ENCODE measurements around the gene RPN2. TPM values are rescaled to one million over a fixed set of nuclear protein-coding genes. Genes with fewer than 3 reads are reported as not detected.
A peak's percentile ranks its signal among the peaks of the same experiment; 100 is the strongest.

The RPN2 gene
- total and polyA plus RNA-seq, 7 donors, result 66.4 to 131 (median 94.9) TPM

- H3K9me3 ChIP-seq, result no peaks in the 10 kb centered on the region
- no peak for TF ChIP-seq CTCF (IDR thresholded peaks at IDR 0.05)
- ATAC-seq (no peak), DNase-seq (no peak)
- peak overlapping the region; percentile 97 for H3K27ac ChIP-seq
- H3K36me3 ChIP-seq (ENCODE audit: insufficient read depth in 1 of 2, low read depth in 1 of 2), result no peaks in the 10 kb centered on the region
- no peaks in the 10 kb centered on the region for H3K27me3 ChIP-seq (ENCODE audit: insufficient read depth in 3 of 3, low read length in 2 of 3)
- H3K4me1 ChIP-seq, result peaks cover 27% of the 10 kb centered on the region
- intact Hi-C loops (cut with DNase I), result no loop called here
- 58 to 66% (median 61%) methylated on average over 21 of the region's 21 CpGs for WGBS, 3 donors
- peak overlapping the region; percentile 94 for H3K4me3 ChIP-seq
Measured at GRCh38 chr20:37290158-37290810, 111.2 kb downstream of the RPN2 start.

Other genes with a start within 250 kb of the RPN2 start
- gene SAMHD1, start 227.6 kb upstream of the RPN2 start, total RNA-seq, result 10 to 100 TPM; 18.2 to 36.4 (median 27.2) TPM
- gene SAMHD1, start 227.6 kb upstream of the RPN2 start, polyA plus RNA-seq, result 10 to 100 TPM; 17.0 to 29.4 (median 20.3) TPM
- 10 to 100 TPM in 1 of 4 donors, 1 to 10 TPM in 3; 4.0 to 10.7 (median 5.0) TPM for gene RBL1, start 83.3 kb upstream of the RPN2 start, total RNA-seq
- 1 to 10 TPM in 2 of 3 donors, under 1 TPM in 1; 0.82 to 4.6 (median 2.0) TPM for gene RBL1, start 83.3 kb upstream of the RPN2 start, polyA plus RNA-seq
- 1 to 10 TPM; 4.1 to 5.5 (median 4.8) TPM for gene MROH8, start 218 bp downstream of the RPN2 start, total RNA-seq
- 1 to 10 TPM in 2 of 3 donors, under 1 TPM in 1; 0.99 to 3.7 (median 3.4) TPM for gene MROH8, start 218 bp downstream of the RPN2 start, polyA plus RNA-seq
- not detected for gene GHRH, start 82.5 kb downstream of the RPN2 start, total RNA-seq
- not detected for gene GHRH, start 82.5 kb downstream of the RPN2 start, polyA plus RNA-seq
- gene MANBAL, start 110.3 kb downstream of the RPN2 start, total RNA-seq, result 10 to 100 TPM; 10.5 to 16.3 (median 11.5) TPM
- 10 to 100 TPM; 17.1 to 40.1 (median 21.9) TPM for gene MANBAL, start 110.3 kb downstream of the RPN2 start, polyA plus RNA-seq
- 1 to 10 TPM; 1.3 to 3.0 (median 1.9) TPM for gene SRC, start 166.8 kb downstream of the RPN2 start, total RNA-seq
- gene SRC, start 166.8 kb downstream of the RPN2 start, polyA plus RNA-seq, result 1 to 10 TPM in 1 of 3 donors, under 1 TPM in 2; 0.86 to 1.0 (median 0.97) TPM